ENCODE data around the gene PLLP. TPM values are rescaled to one million over a fixed set of nuclear protein-coding genes. Genes with fewer than 3 reads are reported as not detected.
A peak's percentile ranks its signal among the peaks of the same experiment; 100 is the strongest.

Gene PLLP
- total RNA-seq, 2 donors from 2014 or later, result 0.67 TPM; not detected in 1

DNA sequence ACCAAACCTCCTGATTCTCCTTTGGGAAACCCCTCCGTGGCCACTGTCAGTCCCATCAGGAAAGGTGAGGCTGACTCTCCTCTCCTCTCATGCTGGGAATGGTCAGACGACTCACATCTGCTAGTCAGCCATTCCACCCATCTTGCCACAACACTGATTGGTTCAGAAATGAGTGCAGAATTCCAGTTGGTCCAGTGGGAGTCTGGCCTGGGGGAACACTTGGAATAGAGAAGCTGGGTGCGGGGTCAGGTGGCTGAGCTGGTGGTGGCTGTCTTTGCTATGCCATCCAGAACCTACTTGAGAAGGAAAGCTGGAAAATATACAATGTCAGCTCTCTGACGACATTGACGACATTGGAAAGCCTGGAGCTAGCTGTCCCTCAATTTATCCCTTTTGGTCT is 23.6 kb upstream of the PLLP start:
- H3K4me3 Mint-ChIP-seq, result no peak overlapping the region
- no peak overlapping the region for H3K27ac Mint-ChIP-seq
- H3K9me3 Mint-ChIP-seq, result no peaks in the 10 kb centered on the region
- H3K36me3 Mint-ChIP-seq, result no peaks in the 10 kb centered on the region
- ATAC-seq (no peak), DNase-seq (ENCODE audit: low spot score) (no peak)
- H3K27me3 Mint-ChIP-seq, result peaks cover 0 to 9% of the 10 kb centered on the region in 2 donors
- H3K4me1 Mint-ChIP-seq (ENCODE audit: low read depth in 2 of 2), result peaks cover 9 to 14% of the 10 kb centered on the region in 2 donors

GRCh38 chr16:57307365-57307764 is 22.9 kb upstream of the PLLP start:
- Mint-ChIP-seq H3K4me1 (ENCODE audit: low read depth in 2 of 2) (peaks cover 9 to 18% of the 10 kb centered on the region in 2 donors), H3K27ac (no peak overlapping the region), H3K4me3 (no peak overlapping the region), H3K9me3 (no peaks in the 10 kb centered on the region), H3K36me3 (no peaks in the 10 kb centered on the region), H3K27me3 (peaks cover 0 to 9% of the 10 kb centered on the region in 2 donors)
- DNase-seq (ENCODE audit: low spot score) (no peak), ATAC-seq (no peak)

DNA sequence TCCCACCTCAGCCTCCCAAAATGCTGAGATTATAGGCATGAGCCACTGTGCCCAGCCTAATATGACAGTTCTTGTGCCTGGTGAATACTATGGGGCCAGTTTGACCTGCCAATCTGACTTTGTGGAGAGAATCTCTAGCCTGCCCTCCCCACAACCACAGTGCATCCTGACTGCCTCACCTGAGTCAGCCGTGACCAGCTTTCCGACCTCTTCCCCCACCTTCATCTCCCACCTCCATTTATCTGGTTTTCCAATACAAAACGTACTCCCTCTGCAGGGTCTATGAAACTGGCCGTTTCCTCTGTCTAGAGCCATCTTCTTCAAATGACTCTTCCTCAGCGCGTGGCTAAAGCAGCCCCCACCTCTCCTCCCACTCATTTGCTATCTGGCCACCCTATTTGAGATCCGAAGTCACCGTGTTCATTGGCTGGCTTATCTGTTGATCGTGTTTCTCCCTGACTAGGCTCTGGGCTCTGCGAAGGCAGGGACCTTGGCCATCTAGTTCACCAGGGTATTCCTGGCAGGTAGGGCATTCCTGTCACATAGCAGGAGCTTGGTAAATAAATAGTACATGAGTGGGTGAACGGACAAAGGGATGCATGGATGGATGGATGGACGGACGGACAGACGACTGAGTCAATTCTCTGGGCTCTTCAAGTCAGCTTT is 22.3 kb upstream of the PLLP start:
- DNase-seq (ENCODE audit: low spot score) (no peak), ATAC-seq (no peak)
- H3K27me3 Mint-ChIP-seq, result peaks cover 0 to 5% of the 10 kb centered on the region in 2 donors
- H3K4me3 Mint-ChIP-seq, result no peak overlapping the region
- H3K4me1 Mint-ChIP-seq (ENCODE audit: low read depth in 2 of 2), result peaks cover 7 to 18% of the 10 kb centered on the region in 2 donors
- H3K27ac Mint-ChIP-seq, result peak overlapping the region in 1 of 2 donors; percentile 66
- no peaks in the 10 kb centered on the region for H3K9me3 Mint-ChIP-seq
- H3K36me3 Mint-ChIP-seq, result no peaks in the 10 kb centered on the region

DNA sequence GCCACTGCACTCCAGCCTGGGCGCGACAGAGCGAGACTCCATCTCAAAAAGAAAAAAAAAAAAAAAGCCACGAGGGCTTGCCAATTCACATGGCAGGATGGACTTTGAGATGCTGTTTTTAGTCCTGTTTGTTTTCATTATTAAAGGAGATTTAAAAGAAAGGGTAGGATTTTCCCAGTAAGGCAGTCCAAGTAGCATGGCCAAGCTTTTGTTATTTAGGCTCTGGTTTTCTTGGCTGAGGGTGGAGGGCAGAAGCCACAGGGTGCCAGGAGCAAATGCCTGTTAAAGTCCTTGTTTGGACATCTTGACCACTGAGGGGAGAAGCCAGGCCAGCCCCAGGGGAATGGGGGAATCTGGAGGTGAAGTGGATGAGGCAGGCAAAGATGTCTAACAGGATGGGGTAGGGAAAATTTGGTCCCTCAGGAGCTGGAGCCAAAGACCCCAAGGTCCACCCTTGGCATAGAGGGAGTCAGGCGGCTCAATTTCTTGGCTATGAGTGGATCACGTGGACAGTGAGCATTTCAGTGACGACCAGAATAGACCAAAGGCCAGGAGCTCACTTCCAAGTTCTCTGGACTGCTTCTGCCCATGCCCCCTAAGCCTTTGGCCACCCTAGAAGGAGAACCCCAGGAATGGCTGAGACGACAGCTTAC is 20.8 kb upstream of the PLLP start:
- H3K36me3 Mint-ChIP-seq, result no peaks in the 10 kb centered on the region
- H3K27me3 Mint-ChIP-seq, result peaks cover 0 to 5% of the 10 kb centered on the region in 2 donors
- ATAC-seq (no peak), DNase-seq (ENCODE audit: low spot score) (no peak)
- peaks cover 7 to 18% of the 10 kb centered on the region in 2 donors for H3K4me1 Mint-ChIP-seq (ENCODE audit: low read depth in 2 of 2)
- H3K4me3 Mint-ChIP-seq, result no peak overlapping the region
- H3K9me3 Mint-ChIP-seq, result no peaks in the 10 kb centered on the region
- peak overlapping the region; percentile 68 to 90 for H3K27ac Mint-ChIP-seq

GRCh38 chr16:57304169-57305061 is 19.9 kb upstream of the PLLP start:
- ATAC-seq (no peak), DNase-seq (ENCODE audit: low spot score) (no peak)
- no peaks in the 10 kb centered on the region for H3K36me3 Mint-ChIP-seq
- no peaks in the 10 kb centered on the region for H3K9me3 Mint-ChIP-seq
- peaks cover 0 to 5% of the 10 kb centered on the region in 2 donors for H3K27me3 Mint-ChIP-seq
- H3K4me1 Mint-ChIP-seq (ENCODE audit: low read depth in 2 of 2), result peaks cover 7 to 17% of the 10 kb centered on the region in 2 donors
- peak overlapping the region; percentile 68 for H3K4me3 Mint-ChIP-seq
- peak overlapping the region; percentile 68 to 90 for H3K27ac Mint-ChIP-seq

GRCh38 chr16:57303910-57304168 is 19.4 kb upstream of the PLLP start:
- Mint-ChIP-seq H3K4me1 (ENCODE audit: low read depth in 2 of 2) (peaks cover 7 to 14% of the 10 kb centered on the region in 2 donors), H3K9me3 (no peaks in the 10 kb centered on the region), H3K27ac (peak overlapping the region; percentile 68 to 90), H3K36me3 (no peaks in the 10 kb centered on the region), H3K4me3 (peak overlapping the region; percentile 68), H3K27me3 (peaks cover 0 to 5% of the 10 kb centered on the region in 2 donors)
- DNase-seq (ENCODE audit: low spot score) (no peak), ATAC-seq (no peak)

DNA sequence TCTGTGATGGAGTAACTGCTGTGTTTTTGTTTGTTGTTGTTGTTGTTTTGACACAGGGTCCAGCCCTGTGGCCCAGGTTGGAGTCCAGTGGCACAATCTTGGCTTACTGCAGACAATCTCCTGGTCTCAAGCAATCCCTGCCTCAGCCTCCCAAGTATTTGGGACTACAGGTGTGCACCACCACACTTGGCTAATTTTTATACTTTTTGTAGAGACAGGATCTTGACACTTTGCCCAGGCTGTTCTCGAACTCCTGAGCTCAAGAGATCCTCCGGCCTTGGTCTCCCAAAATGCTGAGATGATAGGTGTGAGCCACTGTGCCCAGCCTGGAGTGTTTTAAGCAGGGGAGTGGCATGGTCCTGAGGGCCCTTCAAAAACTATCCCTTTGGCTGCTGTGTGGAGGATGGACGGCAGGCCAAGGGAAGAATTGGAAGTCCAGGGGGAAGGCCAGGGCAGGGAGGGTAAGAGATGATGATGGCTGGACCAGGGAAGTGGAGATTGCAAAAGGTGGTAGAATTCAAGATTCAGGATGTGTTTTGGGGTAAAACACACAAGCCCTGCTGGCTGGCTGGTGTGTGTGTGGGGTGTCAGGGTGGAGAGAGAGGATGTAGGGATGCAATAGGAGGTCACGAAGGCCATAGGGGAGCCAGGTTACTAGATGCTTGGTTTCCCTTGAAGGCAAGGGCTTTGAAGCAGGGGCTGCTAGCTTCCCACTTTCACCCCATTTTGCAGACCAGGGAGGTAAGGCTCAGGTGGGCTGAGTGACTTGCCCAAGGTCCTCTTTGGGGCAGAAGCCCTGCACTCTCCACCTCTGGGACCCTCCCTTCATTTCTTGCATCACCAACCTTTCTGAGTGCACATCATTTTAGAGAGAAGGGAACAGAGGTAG is 18.8 kb upstream of the PLLP start:
- no peak for ATAC-seq
- peaks cover 0 to 5% of the 10 kb centered on the region in 2 donors for H3K27me3 Mint-ChIP-seq
- DNase-seq (ENCODE audit: low spot score), result no peak
- H3K27ac Mint-ChIP-seq, result peak overlapping the region in 1 of 2 donors; percentile 77
- no peaks in the 10 kb centered on the region for H3K36me3 Mint-ChIP-seq
- H3K4me1 Mint-ChIP-seq (ENCODE audit: low read depth in 2 of 2), result peaks cover 7 to 14% of the 10 kb centered on the region in 2 donors
- no peaks in the 10 kb centered on the region for H3K9me3 Mint-ChIP-seq
- H3K4me3 Mint-ChIP-seq, result peak overlapping the region; percentile 5

GRCh38 chr16:57301126-57301817 is 16.8 kb upstream of the PLLP start:
- Mint-ChIP-seq H3K36me3 (no peaks in the 10 kb centered on the region), H3K9me3 (no peaks in the 10 kb centered on the region), H3K4me1 (ENCODE audit: low read depth in 2 of 2) (peaks cover 7 to 14% of the 10 kb centered on the region in 2 donors), H3K27ac (no peak overlapping the region), H3K4me3 (no peak overlapping the region), H3K27me3 (no peaks in the 10 kb centered on the region)
- DNase-seq (ENCODE audit: low spot score) (no peak), ATAC-seq (no peak)

DNA sequence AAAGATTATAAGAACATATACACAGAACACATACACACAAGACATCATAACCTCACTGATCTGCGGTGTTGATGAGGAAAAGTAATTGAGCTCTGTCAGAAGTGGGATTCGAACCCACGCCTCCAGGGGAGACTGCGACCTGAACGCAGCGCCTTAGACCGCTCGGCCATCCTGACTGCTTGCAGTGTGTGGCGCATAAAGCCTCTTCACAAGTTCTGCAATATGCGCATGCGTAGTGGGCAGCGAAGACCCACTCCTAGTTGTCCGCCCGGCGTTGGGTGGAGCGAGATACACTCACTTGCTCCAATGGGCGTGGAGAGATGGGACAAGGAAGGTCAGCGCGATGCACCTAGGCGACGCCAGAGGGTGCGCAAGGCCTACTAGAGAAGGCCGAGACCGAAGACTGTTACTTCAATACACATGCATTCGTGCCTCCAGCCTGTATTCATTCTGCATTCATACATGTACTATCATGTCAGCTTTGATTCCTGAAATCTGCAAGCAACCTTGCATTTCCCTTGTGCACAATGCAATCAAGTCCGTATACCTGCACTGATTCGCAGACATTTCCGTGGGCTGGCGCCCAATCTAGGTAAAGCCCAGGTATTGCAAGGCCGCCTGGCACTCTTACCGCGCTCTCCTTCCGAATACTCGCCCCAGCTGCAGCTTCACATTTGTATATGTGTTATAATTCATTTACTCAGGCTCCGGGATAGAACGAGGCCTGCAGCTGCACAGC is 16.1 kb upstream of the PLLP start:
- Mint-ChIP-seq H3K9me3 (no peaks in the 10 kb centered on the region), H3K27ac (no peak overlapping the region)

GRCh38 chr16:57299719-57300386 is 15.4 kb upstream of the PLLP start:
- no peaks in the 10 kb centered on the region for H3K9me3 Mint-ChIP-seq
- H3K4me3 Mint-ChIP-seq, result no peak overlapping the region
- no peak overlapping the region for H3K27ac Mint-ChIP-seq
- peaks cover 7 to 14% of the 10 kb centered on the region in 2 donors for H3K4me1 Mint-ChIP-seq (ENCODE audit: low read depth in 2 of 2)
- no peaks in the 10 kb centered on the region for H3K36me3 Mint-ChIP-seq
- DNase-seq (ENCODE audit: low spot score), result peak; percentile 87
- H3K27me3 Mint-ChIP-seq, result no peaks in the 10 kb centered on the region
- peak; percentile 79 for ATAC-seq

More for the DNA sequence above, 16.1 kb upstream of the PLLP start:
- no peaks in the 10 kb centered on the region for H3K27me3 Mint-ChIP-seq
- no peak overlapping the region for H3K4me3 Mint-ChIP-seq
- ATAC-seq (peak; percentile 95 to 96), DNase-seq (ENCODE audit: low spot score) (peak; percentile 99)
- no peaks in the 10 kb centered on the region for H3K36me3 Mint-ChIP-seq
- H3K4me1 Mint-ChIP-seq (ENCODE audit: low read depth in 2 of 2), result peaks cover 7 to 14% of the 10 kb centered on the region in 2 donors

DNA sequence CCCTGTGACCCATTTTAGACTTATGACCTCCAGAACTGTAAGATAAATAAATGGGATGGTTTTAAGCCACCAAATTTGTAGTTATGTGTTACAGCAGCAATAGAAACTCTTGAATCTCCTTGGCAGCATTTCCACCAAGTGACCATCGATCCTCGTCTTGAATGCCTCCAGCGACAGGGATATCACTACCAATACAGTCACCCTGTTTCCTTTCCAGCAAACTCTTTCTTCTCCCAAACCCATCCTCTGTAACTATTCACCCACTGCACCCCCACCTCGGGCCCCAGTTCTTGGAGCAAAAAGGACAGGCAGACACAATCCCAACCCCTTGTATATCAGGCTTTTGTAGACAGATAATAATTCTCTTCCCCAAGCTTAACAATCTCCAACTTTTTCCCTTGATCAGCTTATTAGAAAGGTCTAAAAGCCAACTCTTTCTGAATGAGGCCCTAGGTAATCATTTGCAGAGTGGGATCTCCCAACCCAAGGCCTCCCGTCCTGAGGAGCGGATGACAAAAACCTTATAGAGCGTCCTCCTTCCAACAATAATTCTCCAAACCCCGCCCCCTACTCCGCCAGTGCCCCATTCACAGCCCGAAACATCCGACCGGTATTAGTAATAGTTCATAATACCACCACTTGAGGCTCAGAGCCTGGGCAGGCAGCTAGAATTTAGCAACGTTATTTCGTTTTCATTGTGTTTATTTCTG is 14.7 kb upstream of the PLLP start:
- Mint-ChIP-seq H3K4me3 (no peak overlapping the region), H3K4me1 (ENCODE audit: low read depth in 2 of 2) (peaks cover 3 to 9% of the 10 kb centered on the region in 2 donors), H3K36me3 (no peaks in the 10 kb centered on the region), H3K27ac (no peak overlapping the region), H3K27me3 (no peaks in the 10 kb centered on the region), H3K9me3 (no peaks in the 10 kb centered on the region)
- ATAC-seq (peak in 1 of 2 donors; percentile 2), DNase-seq (ENCODE audit: low spot score) (no peak)

Data from natural killer cell treated with Interleukin-12 subunit alpha and Interleukin-12 subunit beta and Interleukin-15 and Interleukin-18, amount 100 ng/mL, for 72 hours (primary cell).